CD4-positive, alpha-beta T cell treated with Interleukin-12 subunit alpha and Interleukin-12 subunit beta, for 1 hour (primary cell): Measurements from ENCODE around the gene ANKRD28.
"Not testable (repeated sequence)": the region's sequence is repeated elsewhere in the genome, so short reads cannot be mapped to it uniquely, and the experiment has no call there.

Experiments used
- DNase-seq: peaks from one replicate; pipeline ENCODE4 v3.0.0-alpha.2; 2020

Gene ANKRD28

DNA sequence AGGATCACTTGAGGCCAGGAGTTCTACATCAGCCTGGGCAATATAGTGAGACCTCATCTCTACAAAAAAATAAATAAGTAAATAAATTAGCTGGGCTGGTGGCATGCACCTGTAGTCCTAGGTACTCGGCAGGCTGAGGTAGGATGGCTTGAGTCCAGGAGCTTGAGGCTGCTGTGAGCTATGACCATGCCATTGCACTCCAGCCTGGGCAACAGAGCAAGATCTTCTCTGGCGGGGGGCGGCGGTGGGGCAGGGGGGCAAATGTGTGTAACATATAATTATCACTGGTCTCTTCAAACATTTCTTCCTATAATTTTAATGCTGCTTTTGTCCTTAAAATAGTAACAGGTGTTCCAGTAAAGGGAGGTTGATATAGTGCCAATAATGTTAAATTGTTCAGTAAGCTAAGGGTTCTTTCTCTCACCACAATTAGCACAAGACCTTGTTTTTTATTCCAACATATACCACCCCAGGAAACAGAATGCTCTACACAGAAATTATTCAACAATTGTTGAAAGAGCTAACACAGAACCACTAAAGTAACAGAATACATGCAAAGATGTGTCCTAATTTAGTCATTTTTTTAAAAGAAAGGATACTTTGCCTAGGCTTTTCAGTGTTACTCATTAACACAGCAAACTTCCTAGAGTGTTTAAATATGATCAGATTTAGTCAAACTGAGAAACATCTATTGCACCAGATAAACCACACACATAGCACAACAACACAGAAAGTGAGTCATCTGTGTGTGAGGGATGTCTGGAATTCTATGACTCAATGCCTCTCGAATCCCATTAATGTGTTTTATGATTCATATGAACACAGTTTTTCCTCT lies 29.1 kb downstream of the ANKRD28 start:
- no peak for DNase-seq

DNA sequence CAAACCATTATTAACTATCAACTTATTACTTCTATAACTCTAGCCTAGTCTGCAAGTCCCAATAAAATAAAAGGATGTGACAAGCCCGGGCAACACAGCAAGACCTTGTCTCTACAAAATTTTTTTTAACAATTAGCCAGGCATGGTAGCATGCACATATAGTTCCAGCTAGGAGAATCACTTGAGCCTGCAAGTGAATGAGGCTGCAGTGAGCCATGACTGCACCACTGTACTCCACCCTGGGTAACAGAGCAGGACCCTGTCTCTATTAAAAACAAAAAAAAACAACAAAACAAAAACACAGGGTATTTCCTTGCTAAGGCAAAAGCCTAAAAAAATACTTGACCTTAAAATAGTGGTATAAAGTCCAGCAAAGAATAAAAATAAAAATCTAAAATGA lies 31.4 kb downstream of the ANKRD28 start:
- no peak for DNase-seq

DNA sequence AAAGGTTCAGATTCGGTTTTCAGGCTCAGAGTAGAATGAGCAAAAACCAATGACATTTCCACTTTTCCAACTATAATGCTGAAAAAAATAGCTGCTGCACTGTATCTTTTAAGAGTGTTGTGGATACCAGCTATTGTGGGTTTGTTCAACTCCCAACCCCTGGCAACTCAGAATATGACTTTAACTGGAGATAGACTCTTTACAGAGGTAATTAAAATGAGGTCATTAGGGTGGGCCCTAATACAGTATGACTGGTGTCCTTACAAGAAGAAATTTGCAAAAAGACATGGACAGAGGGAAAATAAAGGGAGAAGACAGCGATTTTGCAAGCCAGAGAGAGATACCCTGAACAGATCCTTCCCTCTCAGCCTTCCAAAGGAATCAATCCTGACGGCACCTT lies 39.5 kb downstream of the ANKRD28 start:
- DNase-seq: no peak

- DNase-seq: no peak
Measured at GRCh38 chr3:15757824-15758223, 40.0 kb downstream of the ANKRD28 start.

GRCh38 chr3:15756505-15756904 lies 41.3 kb downstream of the ANKRD28 start:
- DNase-seq: no peak

- no peak for DNase-seq
Measured at GRCh38 chr3:15755780-15756179, 42.0 kb downstream of the ANKRD28 start.

DNA sequence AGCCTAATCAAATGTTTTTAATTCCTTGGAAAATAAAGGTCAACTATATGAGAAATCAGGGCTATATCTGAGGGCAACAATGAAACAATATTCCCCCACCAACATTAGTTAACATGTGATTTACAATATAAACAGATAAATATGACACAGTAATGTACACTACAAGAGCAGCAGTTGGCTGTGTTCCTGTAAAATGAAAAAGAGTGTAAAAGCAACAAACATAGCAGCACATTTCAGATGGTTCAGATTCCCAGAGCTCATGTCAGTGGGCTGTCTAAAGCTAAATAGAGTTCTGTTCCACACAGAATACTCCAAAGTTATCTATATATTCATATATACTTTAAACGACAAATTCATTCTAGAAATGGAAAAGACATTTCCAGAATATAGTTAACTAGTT lies 42.6 kb downstream of the ANKRD28 start:
- no peak for DNase-seq

DNA sequence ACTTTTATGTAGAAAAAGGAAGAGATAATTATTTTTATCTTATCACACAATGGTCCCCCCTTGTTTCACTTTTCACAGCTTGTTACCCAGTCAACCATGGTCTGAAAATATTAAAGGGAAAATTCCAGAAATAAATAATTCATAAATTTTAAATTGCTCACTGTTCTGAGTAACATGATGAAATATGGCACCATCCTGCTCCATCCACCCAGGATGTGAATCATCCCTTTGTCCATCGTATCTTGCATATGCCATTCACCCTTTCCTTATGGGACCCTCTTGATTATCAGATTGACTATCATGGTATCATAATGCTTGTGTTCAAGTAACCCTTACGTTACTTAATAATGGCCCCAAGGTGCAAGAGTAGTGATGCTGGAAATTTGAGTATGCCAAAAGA lies 43.7 kb downstream of the ANKRD28 start:
- no peak for DNase-seq

- DNase-seq: no peak
Measured at GRCh38 chr3:15753056-15753710, 44.6 kb downstream of the ANKRD28 start.

DNA sequence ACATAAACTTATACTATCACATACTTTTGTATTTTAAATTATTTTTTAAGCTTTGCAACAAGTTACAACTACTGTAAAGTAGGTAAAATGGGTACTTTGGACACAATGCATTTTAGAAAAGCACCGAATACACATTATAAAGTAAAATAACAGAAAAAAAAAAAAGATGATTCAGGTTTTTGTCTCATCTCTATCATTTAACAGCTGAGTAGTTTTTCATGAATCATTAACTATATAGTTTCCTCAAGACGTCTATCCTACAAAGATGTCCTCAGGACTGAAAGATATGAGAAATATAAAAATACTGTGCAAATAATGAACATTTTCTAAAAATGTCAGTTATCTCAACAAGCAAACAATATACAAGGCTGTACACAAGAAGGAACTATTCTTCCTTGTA lies 46.9 kb downstream of the ANKRD28 start:
- no peak for DNase-seq

DNA sequence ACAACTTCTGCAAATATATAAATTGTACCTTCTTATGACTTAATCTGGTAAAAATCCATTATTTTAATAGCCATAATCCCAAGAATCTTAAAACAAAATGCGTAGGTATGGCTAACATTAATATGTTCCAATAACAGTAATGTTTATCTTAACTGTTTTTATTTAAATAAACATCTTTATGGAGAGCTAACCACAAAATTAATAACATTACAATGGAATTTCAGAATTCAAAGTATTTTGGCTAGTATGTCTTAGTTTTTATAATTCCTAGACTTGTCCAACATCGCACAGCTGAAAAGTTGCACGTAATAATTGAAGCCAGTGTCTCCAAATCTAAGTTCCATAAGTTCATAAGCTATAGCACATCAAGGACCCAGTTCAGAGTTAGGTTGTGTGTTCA lies 47.6 kb downstream of the ANKRD28 start:
- DNase-seq: no peak

DNA sequence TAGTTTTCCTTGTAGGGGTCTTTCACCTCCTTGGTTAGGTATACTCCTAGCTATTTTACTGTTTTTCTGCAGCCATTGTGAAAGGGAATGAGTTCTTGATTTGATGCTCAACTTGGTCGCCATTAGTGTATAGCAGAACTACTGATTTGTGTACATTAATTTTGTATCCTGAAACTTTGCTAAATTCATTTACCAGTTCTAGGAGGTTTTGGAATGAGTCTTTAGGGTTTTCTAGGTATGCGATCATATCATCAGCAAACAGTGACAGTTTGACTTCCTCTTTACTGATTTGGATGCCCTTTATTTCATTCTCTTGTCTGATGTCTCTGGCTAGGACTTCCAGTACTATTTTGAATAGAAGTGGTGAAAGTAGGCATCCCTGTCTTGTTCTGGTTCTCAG lies 51.9 kb downstream of the ANKRD28 start:
- not testable (repeated sequence) for DNase-seq

DNA sequence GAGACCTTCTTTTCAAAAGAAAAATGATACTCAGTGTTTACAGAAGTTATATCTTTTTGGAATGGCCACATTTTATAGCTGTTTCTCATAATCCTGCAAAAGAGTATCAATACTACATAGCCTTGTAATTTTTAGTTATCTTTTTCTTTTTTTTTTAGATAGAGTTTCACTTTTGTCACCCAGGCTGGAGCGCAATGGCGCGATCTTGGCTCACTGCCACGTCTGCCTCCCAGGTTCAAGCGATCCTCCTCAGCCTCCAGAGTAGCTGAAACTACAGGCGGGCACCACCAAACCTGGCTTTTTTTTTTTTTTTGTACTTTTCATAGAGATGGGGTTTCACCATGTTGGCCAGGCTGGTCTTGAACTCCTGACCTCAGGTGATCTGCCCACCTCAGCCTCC lies 53.6 kb downstream of the ANKRD28 start:
- DNase-seq: no peak

DNA sequence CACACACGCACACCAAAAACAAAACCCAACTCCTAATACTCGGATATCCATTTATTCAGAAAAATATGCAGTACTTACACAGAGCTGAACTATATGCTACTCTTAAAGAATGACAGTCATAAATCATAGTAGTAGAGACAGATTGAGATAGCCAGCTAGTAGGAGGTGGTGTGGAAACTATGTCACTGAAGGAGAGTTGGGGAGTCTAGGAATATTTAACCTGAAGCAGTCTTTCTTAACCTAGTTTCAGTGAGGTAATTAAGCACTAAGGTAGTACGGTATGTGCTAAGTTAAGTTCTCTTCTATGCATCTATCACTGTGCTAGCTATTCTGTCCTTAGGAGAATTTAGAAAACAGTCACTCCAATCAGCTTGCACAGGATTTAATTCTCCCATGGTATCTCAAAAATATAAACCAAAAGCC lies 54.2 kb downstream of the ANKRD28 start:
- DNase-seq: no peak

GRCh38 chr3:15742236-15742635 lies 55.5 kb downstream of the ANKRD28 start:
- not testable (repeated sequence) for DNase-seq

- not testable (repeated sequence) for DNase-seq
Measured at GRCh38 chr3:15738616-15739005, 59.2 kb downstream of the ANKRD28 start.

DNA sequence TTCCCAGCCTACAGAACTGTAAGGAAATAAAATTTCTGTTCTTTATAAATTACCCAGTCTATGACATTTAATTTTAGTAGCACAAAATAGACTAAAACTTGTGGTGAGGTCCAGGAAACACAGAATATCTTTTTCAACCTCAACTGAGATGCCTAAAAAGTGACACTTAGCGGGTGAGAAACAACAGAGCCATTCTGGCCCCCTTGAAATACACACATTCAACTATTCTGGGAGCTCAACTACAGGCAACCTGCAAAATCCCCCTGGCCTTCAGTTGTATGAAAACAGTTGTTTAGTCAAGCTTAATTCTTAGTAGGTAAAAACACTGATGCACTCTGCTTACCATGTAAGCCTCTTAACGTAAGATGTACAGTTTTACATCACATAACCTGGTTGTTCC lies 66.8 kb downstream of the ANKRD28 start:
- no peak for DNase-seq

GRCh38 chr3:15728766-15729165 lies 69.0 kb downstream of the ANKRD28 start:
- DNase-seq: no peak

GRCh38 chr3:15726881-15727280 lies 70.9 kb downstream of the ANKRD28 start:
- no peak for DNase-seq

DNA sequence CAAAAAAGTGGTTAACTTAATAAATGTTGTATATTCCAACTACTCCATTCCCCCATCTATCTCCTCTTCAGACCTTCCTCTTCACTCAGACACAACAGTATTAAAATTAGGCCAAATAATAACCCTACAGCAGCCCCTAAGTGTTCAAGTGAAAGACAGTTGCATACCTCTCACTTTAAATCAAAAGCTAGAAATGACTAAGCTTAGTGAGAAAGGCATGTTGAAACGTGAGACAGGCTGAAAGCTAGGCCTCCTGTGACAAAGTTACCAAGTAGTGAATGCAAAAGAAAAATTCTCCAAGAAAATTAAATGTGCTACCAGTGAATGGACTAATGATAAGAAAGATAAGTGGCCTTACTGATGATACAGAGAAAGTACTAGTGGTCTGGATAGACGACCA lies 71.7 kb downstream of the ANKRD28 start:
- no peak for DNase-seq

GRCh38 chr3:15724446-15724845 lies 73.3 kb downstream of the ANKRD28 start:
- DNase-seq: no peak

DNA sequence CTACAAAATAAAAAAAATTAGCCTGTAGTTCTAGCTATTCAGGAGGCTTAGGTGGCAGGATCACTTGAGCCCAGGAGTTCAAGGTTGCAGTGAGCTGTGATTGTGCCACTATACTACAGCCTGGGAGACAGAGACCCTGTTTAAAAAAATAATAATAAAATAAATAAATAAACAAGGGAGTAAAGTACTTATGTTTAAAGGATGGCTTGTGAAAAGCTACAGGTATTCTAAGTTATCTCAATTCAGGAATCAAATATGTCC lies 74.2 kb downstream of the ANKRD28 start:
- no peak for DNase-seq

DNA sequence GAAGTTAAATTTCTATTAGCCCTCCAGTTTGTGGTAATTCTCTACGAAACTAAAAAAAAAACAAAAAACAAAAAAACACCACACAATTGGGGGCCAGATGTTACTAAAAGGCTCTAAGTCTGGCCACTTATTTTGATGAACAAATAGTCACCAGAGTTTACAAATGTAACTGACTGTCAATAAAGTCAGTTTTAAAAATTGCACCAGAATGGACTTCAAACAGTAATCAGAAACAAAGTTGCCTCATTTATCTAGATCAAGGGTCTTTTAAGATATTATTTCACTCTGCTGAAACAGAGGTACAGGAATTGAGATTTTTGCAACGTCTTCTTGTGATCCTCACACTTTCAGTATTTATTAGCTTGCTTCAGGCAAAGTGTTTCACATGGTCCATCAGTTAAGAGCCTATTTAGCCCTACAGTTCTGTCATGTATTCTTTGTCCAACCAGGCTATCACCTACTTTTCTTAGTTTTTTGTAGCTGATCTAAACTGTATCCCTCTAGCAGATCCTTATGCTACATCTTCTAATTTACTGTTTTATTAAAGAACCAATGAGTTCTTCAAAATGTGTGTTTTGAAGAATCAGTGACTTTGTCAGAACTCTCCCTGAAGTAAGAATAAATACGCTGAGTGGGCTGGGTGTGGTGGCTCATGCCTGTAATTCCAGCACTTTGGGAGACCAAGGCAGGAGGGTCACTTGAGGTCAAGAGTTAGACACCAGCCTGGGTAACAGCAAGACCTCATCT lies 74.7 kb downstream of the ANKRD28 start:
- no peak for DNase-seq

- DNase-seq: no peak
Measured at GRCh38 chr3:15716178-15716577, 81.6 kb downstream of the ANKRD28 start.
